Eye (tissue), 1 donor: Measurements from ENCODE around the gene SLC25A26.
A peak's percentile ranks its signal among the peaks of the same experiment; 100 is the strongest.
"Not testable (repeated sequence)": the region's sequence is repeated elsewhere in the genome, so short reads cannot be mapped to it uniquely, and the experiment has no call there.

Experiments used
- DNase-seq: peaks from one replicate; pipeline ENCODE4 v3.0.0-alpha.2; 2015

SLC25A26 gene

GRCh38 chr3:66270701-66271100 is 49.9 kb downstream of the SLC25A26 start:
- peak; percentile 30 for DNase-seq

GRCh38 chr3:66271231-66271630 is 50.4 kb downstream of the SLC25A26 start:
- DNase-seq = no peak

GRCh38 chr3:66272016-66272415 is 51.2 kb downstream of the SLC25A26 start:
- no peak for DNase-seq

- DNase-seq = not testable (repeated sequence)
Observed at GRCh38 chr3:66274837-66275236, 54.0 kb downstream of the SLC25A26 start.

- DNase-seq = peak; percentile 94
Observed at GRCh38 chr3:66276705-66277274, 56.0 kb downstream of the SLC25A26 start.

GRCh38 chr3:66279168-66279567 is 58.4 kb downstream of the SLC25A26 start:
- DNase-seq = no peak

GRCh38 chr3:66280304-66280703 is 59.5 kb downstream of the SLC25A26 start:
- no peak for DNase-seq

GRCh38 chr3:66291922-66292321 is 71.1 kb downstream of the SLC25A26 start:
- not testable (repeated sequence) for DNase-seq

- DNase-seq = peak; percentile 24
Observed at GRCh38 chr3:66297260-66297873, 76.6 kb downstream of the SLC25A26 start.

GRCh38 chr3:66297900-66298299 is 77.1 kb downstream of the SLC25A26 start:
- peak; percentile 47 for DNase-seq

- peak; percentile 30 for DNase-seq
Observed at GRCh38 chr3:66298591-66298990, 77.8 kb downstream of the SLC25A26 start.

- not testable (repeated sequence) for DNase-seq
Observed at GRCh38 chr3:66299085-66299484, 78.3 kb downstream of the SLC25A26 start.

GRCh38 chr3:66299891-66300290 is 79.1 kb downstream of the SLC25A26 start:
- peak; percentile 63 for DNase-seq

GRCh38 chr3:66302288-66302687 is 81.5 kb downstream of the SLC25A26 start:
- DNase-seq = no peak

GRCh38 chr3:66303491-66303901 is 82.7 kb downstream of the SLC25A26 start:
- peak; percentile 65 for DNase-seq

GRCh38 chr3:66304293-66304692 is 83.5 kb downstream of the SLC25A26 start:
- DNase-seq = no peak

GRCh38 chr3:66306086-66306485 is 85.3 kb downstream of the SLC25A26 start:
- DNase-seq = not testable (repeated sequence)

GRCh38 chr3:66306991-66307390 is 86.2 kb downstream of the SLC25A26 start:
- DNase-seq = not testable (repeated sequence)

GRCh38 chr3:66312039-66312438 is 91.2 kb downstream of the SLC25A26 start:
- no peak for DNase-seq

- DNase-seq = no peak
Observed at GRCh38 chr3:66314455-66314854, 93.7 kb downstream of the SLC25A26 start.

GRCh38 chr3:66317750-66318376 is 97.1 kb downstream of the SLC25A26 start:
- DNase-seq = peak; percentile 19

GRCh38 chr3:66320390-66320789 is 99.6 kb downstream of the SLC25A26 start:
- no peak for DNase-seq

GRCh38 chr3:66322436-66322835 is 101.6 kb downstream of the SLC25A26 start:
- no peak for DNase-seq

- no peak for DNase-seq
Observed at GRCh38 chr3:66326340-66326739, 105.5 kb downstream of the SLC25A26 start.
